IMR-90 (cell line): Measurements from ENCODE around the gene TPCN1.

Experiments used
- BHLHE40 ChIP-seq: fragments of 150-350 bp; IDR thresholded peaks from 2 replicates; pipeline ENCODE4 v1.6.1; 2016; ENCODE audit warnings: mild to moderate bottlenecking, low read depth, low read length
- CEBPB ChIP-seq: IDR thresholded peaks from 2 replicates; pipeline ENCODE4 v1.6.1; 2012; ENCODE audit warnings: low read depth, low read length, improper control_type of control experiment
- CHD1 ChIP-seq: IDR thresholded peaks from 2 replicates; pipeline ENCODE4 v1.6.1; 2012; ENCODE audit warnings: low read depth, low read length, improper control_type of control experiment
- CTCF ChIP-seq: conservative IDR thresholded peaks from 2 replicates; pipeline ENCODE4 v1.5.1; 2012; ENCODE audit warnings: mild to moderate bottlenecking, low read depth, low read length, improper control_type of control experiment
- FOS ChIP-seq: fragments of 150-350 bp; IDR thresholded peaks from 2 replicates; pipeline ENCODE4 v1.6.1; 2016; ENCODE audit warnings: low read depth, low read length
- MAFK ChIP-seq: IDR thresholded peaks from 2 replicates; pipeline ENCODE4 v1.6.1; 2012; ENCODE audit warnings: low read depth, low read length, improper control_type of control experiment
- MAZ ChIP-seq: IDR thresholded peaks from 2 replicates; pipeline ENCODE4 v1.6.1; 2012; ENCODE audit warnings: low read depth, mild to moderate bottlenecking, low read length, improper control_type of control experiment, moderate library complexity, borderline replicate concordance
- MXI1 ChIP-seq: IDR thresholded peaks from 2 replicates; pipeline ENCODE4 v1.6.1; 2012; ENCODE audit warnings: low read depth, mild to moderate bottlenecking, low read length, moderate library complexity, borderline replicate concordance
- POLR2A ChIP-seq: IDR thresholded peaks from 2 replicates; pipeline ENCODE4 v1.6.1; 2012; ENCODE audit warnings: mild to moderate bottlenecking, low read depth, low read length
- RAD21 ChIP-seq: IDR thresholded peaks from 2 replicates; pipeline ENCODE4 v1.6.1; 2012; ENCODE audit warnings: low read length, improper control_type of control experiment
- RCOR1 ChIP-seq: IDR thresholded peaks from 2 replicates; pipeline ENCODE4 v1.6.1; 2012; ENCODE audit warnings: mild to moderate bottlenecking, low read length, improper control_type of control experiment; ENCODE audit not compliant: insufficient replicate concordance
- RFX5 ChIP-seq: IDR thresholded peaks from 2 replicates; pipeline ENCODE4 v1.8.0; 2012; ENCODE audit warnings: low read depth, mild to moderate bottlenecking, low read length, moderate library complexity
- USF2 ChIP-seq: fragments of 150-350 bp; IDR thresholded peaks from 2 replicates; pipeline ENCODE4 v1.6.1; 2017; ENCODE audit warnings: mild to moderate bottlenecking, antibody characterized with exemption, low read length, low read depth

GRCh38 chr12:113326775-113327395 lies 105.6 kb downstream of the TPCN1 start:
- TF ChIP-seq CEBPB (no peak), MAFK (no peak), CTCF (no peak), POLR2A (no peak), USF2 (no peak), MAZ (no peak), RFX5 (no peak), MXI1 (no peak), FOS (no peak), RAD21 (no peak), RCOR1 (no peak), BHLHE40 (no peak), CHD1 (no peak)
